HL-60/S4 treated with phorbol 12-myristate 13-acetate at 8.2 ng/mL for 4 days and 3 days (cell line): Measurements from ENCODE around the gene ITGAX.

Source experiments
- in situ Hi-C: fragments of 300-500 bp; cut with MboI; formaldehyde crosslinking; loops from 2 replicates; pipeline ENCODE4 v1.15.0; 2022; ENCODE audit warnings: low sequenced_read_pairs

Gene ITGAX

GRCh38 chr16:31430380-31431052 lies 75.5 kb downstream of the ITGAX start:
- in situ Hi-C loops = no loop called here
